ENCODE measurements around the gene B4GALNT2. TPM values are rescaled to one million over a fixed set of nuclear protein-coding genes. Genes with fewer than 3 reads are reported as not detected.

B4GALNT2 gene
- total RNA-seq, 1 experiment from 2014 or later, result 0.29 TPM

DNA sequence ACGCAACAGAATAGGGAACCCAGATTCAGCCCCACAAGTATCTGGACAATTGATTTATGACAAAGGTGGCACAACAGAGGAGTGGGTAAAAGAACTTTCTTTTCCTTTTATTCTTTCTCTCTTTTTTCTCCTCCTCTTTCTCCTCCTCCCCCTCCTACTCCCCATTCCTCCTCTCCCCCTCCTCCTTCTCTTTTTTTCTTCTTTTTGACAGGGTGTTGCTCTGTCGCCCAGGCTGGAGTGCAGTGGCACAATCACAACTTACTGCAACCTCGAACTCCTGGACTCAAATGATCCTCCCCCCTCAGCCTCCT is 61.7 kb downstream of the B4GALNT2 start:
- H2AFZ ChIP-seq (ENCODE audit: low read length), result peak overlapping the region; percentile 75
- H3K9me3 ChIP-seq (ENCODE audit: low read length), result no peaks in the 10 kb centered on the region
- H3F3A ChIP-seq (ENCODE audit: low read length, unreplicated experiment), result no peaks in the 10 kb centered on the region
- peak overlapping the region; percentile 79; the same call in 1 of the 2 replicates for H3K4me2 ChIP-seq (ENCODE audit: low read length)
- no peak for ATAC-seq
- CTCF ChIA-PET, result no interaction called here
- intact Hi-C loops (cut with micrococcal nuclease), result loop anchor here (5.0 kb wide), 3 partner anchors 107 to 302 kb away; partner anchors contain the start of genes ATP5MC1 and SNF8
- H3K9me2 ChIP-seq (replicated peaks; ENCODE audit: low read length), result no peaks in the 10 kb centered on the region
- BruUV-seq (replicated peaks), result no TSS peak
- no peaks in the 10 kb centered on the region for H4K20me1 ChIP-seq (ENCODE audit: low read length)
- H3K79me2 ChIP-seq (ENCODE audit: low read length), result no peaks in the 10 kb centered on the region
- H3K4me1 ChIP-seq (ENCODE audit: insufficient read depth, low read length), result peaks cover 17% of the 10 kb centered on the region
- no peak overlapping the region for H3K4me3 ChIP-seq (ENCODE audit: low read length)
- POLR2A ChIA-PET (ENCODE audit: unreplicated experiment), result interaction anchor here (0.6 kb wide), 1 partner anchor 956 kb away, joined by 4 read pairs; no protein-coding TSS in a partner anchor
- H3K36me3 ChIP-seq (ENCODE audit: low read depth, low read length), result no peaks in the 10 kb centered on the region
- H3K27me3 ChIP-seq (ENCODE audit: low read length), result no peaks in the 10 kb centered on the region
- no peak overlapping the region for H3K9ac ChIP-seq (ENCODE audit: low read length)
- TF ChIP-seq EZH2 (IDR thresholded peaks at IDR 0.05; ENCODE audit: low read length, unreplicated experiment) (no peak), EZH2phosphoT487 (IDR thresholded peaks at IDR 0.05; ENCODE audit: borderline replicate concordance, low read length) (no peak)
- TF ChIP-seq, protein P1, sequence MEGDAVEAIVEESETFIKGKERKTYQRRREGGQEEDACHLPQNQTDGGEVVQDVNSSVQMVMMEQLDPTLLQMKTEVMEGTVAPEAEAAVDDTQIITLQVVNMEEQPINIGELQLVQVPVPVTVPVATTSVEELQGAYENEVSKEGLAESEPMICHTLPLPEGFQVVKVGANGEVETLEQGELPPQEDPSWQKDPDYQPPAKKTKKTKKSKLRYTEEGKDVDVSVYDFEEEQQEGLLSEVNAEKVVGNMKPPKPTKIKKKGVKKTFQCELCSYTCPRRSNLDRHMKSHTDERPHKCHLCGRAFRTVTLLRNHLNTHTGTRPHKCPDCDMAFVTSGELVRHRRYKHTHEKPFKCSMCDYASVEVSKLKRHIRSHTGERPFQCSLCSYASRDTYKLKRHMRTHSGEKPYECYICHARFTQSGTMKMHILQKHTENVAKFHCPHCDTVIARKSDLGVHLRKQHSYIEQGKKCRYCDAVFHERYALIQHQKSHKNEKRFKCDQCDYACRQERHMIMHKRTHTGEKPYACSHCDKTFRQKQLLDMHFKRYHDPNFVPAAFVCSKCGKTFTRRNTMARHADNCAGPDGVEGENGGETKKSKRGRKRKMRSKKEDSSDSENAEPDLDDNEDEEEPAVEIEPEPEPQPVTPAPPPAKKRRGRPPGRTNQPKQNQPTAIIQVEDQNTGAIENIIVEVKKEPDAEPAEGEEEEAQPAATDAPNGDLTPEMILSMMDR (conservative IDR thresholded peaks at IDR 0.05; ENCODE audit: low read depth, low read length), result no peak
- no peak for DNase-seq
- H3K27ac ChIP-seq (ENCODE audit: low read length), result no peak overlapping the region

DNA sequence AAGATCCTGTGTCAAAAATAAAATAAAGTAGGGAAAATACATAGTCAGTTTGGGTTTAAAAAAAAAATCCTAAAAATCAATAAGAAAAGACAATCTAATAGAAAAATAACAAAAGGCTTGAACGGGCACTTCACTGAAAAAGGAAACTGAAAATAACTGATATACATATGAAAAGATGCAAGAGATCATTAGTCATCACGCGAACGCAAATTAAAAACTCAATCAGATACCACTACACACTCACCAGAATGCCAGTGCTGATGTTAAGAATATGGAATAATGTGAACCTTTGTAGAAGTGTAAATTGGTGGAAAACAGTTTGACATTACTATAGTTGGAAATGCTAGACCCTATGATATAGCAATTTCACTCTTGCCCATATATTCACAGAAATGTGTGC is 63.2 kb downstream of the B4GALNT2 start:
- BruUV-seq (replicated peaks), result no TSS peak
- peaks cover 14% of the 10 kb centered on the region for H3K4me1 ChIP-seq (ENCODE audit: insufficient read depth, low read length)
- H3K4me2 ChIP-seq (ENCODE audit: low read length), result no peak overlapping the region
- ChIA-PET CTCF (no interaction called here), POLR2A (ENCODE audit: unreplicated experiment) (no interaction called here)
- H3K9me3 ChIP-seq (ENCODE audit: low read length), result no peaks in the 10 kb centered on the region
- no peak for DNase-seq
- no peak overlapping the region for H3K9ac ChIP-seq (ENCODE audit: low read length)
- no peaks in the 10 kb centered on the region for H3K27me3 ChIP-seq (ENCODE audit: low read length)
- no peaks in the 10 kb centered on the region for H3K36me3 ChIP-seq (ENCODE audit: low read depth, low read length)
- H3K4me3 ChIP-seq (ENCODE audit: low read length), result no peak overlapping the region
- H3K27ac ChIP-seq (ENCODE audit: low read length), result no peak overlapping the region
- H4K20me1 ChIP-seq (ENCODE audit: low read length), result no peaks in the 10 kb centered on the region
- no peaks in the 10 kb centered on the region for H3F3A ChIP-seq (ENCODE audit: low read length, unreplicated experiment)
- no peak for TF ChIP-seq EZH2 (IDR thresholded peaks at IDR 0.05; ENCODE audit: low read length, unreplicated experiment)
- TF ChIP-seq, protein P1 (conservative IDR thresholded peaks at IDR 0.05; ENCODE audit: low read depth, low read length), result no peak
- no peak for TF ChIP-seq EZH2phosphoT487 (IDR thresholded peaks at IDR 0.05; ENCODE audit: borderline replicate concordance, low read length)
- no peaks in the 10 kb centered on the region for H3K79me2 ChIP-seq (ENCODE audit: low read length)
- no peak for ATAC-seq
- no peak overlapping the region for H2AFZ ChIP-seq (ENCODE audit: low read length)
- intact Hi-C loops (cut with micrococcal nuclease), result no loop called here
- H3K9me2 ChIP-seq (replicated peaks; ENCODE audit: low read length), result no peaks in the 10 kb centered on the region

DNA sequence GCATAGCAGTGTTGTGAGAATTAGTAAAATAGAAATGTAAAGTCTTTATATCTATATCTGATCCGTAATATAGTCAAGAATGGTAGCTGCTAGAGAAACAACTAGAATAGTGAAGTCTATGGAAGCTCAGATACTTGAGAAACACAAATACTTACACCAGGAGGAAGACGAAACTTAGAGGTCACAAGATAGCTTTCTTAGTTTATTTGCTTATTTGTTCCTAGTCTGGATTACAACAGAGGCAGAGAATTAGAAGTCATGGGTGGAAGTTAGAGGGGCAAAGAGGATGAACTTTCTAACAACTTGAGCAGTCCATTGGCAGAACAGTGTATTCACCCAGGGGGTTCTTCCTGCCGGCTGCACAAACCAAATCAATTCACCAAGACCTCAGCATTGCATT is 64.0 kb downstream of the B4GALNT2 start:
- TF ChIP-seq EZH2phosphoT487 (IDR thresholded peaks at IDR 0.05; ENCODE audit: borderline replicate concordance, low read length) (no peak), EZH2 (IDR thresholded peaks at IDR 0.05; ENCODE audit: low read length, unreplicated experiment) (no peak)
- TF ChIP-seq, protein P1 (conservative IDR thresholded peaks at IDR 0.05; ENCODE audit: low read depth, low read length), result no peak
- DNase-seq (no peak), ATAC-seq (no peak)
- no TSS peak for BruUV-seq (replicated peaks)
- Histone ChIP-seq H3K9me2 (replicated peaks; ENCODE audit: low read length) (no peaks in the 10 kb centered on the region), H3K9ac (ENCODE audit: low read length) (no peak overlapping the region), H3K27ac (ENCODE audit: low read length) (no peak overlapping the region), H3K4me3 (ENCODE audit: low read length) (no peak overlapping the region), H2AFZ (ENCODE audit: low read length) (no peak overlapping the region), H3K4me2 (ENCODE audit: low read length) (no peak overlapping the region), H3K27me3 (ENCODE audit: low read length) (no peaks in the 10 kb centered on the region), H4K20me1 (ENCODE audit: low read length) (no peaks in the 10 kb centered on the region), H3F3A (ENCODE audit: low read length, unreplicated experiment) (no peaks in the 10 kb centered on the region), H3K4me1 (ENCODE audit: insufficient read depth, low read length) (peaks cover 11% of the 10 kb centered on the region), H3K9me3 (ENCODE audit: low read length) (no peaks in the 10 kb centered on the region), H3K79me2 (ENCODE audit: low read length) (no peaks in the 10 kb centered on the region), H3K36me3 (ENCODE audit: low read depth, low read length) (no peaks in the 10 kb centered on the region)
- CTCF ChIA-PET, result no interaction called here
- POLR2A ChIA-PET (ENCODE audit: unreplicated experiment), result no interaction called here
- intact Hi-C loops (cut with micrococcal nuclease), result no loop called here

All from PC-3 (cell line).